Activated naive CD8-positive, alpha-beta T cell treated with anti-CD3 and anti-CD28 coated beads, Interleukin-2, amount 10 ng/mL, durations not matched to agents 7 days and 5 days (primary cell): ENCODE measurements around the gene HTRA3. TPM values are rescaled to one million over a fixed set of nuclear protein-coding genes. Genes with fewer than 3 reads are reported as not detected.

Experiments
- ATAC-seq: fragments of 150-1000 bp; cut with Tn5 transposase; one replicate; pipeline ENCODE4 v1.10.0; 2021; ENCODE audit warnings: low read depth, moderate library complexity
- POLR2A ChIA-PET: fragments of 350-600 bp; sonication (Branson Sonifier 250); formaldehyde crosslinking; loops from one replicate; lab custom pipeline; 2021; ENCODE audit warnings: antibody characterized with exemption; lab: Charles Lee
- DNase-seq: peaks from one replicate; pipeline ENCODE4 v3.0.0; 2021
- H3K27ac Mint-ChIP-seq: one replicate; pipeline ENCODE4 v1.8.0; 2022; ENCODE audit warnings: mild to moderate bottlenecking, mixed read lengths
- H3K27me3 Mint-ChIP-seq: one replicate; pipeline ENCODE4 v1.8.0; 2022; ENCODE audit warnings: mild to moderate bottlenecking, moderate library complexity, mixed read lengths
- H3K36me3 Mint-ChIP-seq: one replicate; pipeline ENCODE4 v1.8.0; 2021; ENCODE audit warnings: mild to moderate bottlenecking, mixed read lengths
- H3K4me1 Mint-ChIP-seq: one replicate; pipeline ENCODE4 v1.8.0; 2021; ENCODE audit warnings: mixed read lengths
- H3K4me3 Mint-ChIP-seq: one replicate; pipeline ENCODE4 v1.8.0; 2022; ENCODE audit warnings: mild to moderate bottlenecking, moderate library complexity, mixed read lengths
- H3K9me3 Mint-ChIP-seq: one replicate; pipeline ENCODE4 v1.8.0; 2021; ENCODE audit warnings: mixed read lengths
- total RNA-seq, 2 experiments: library from RNA; stranded (reverse); gene quantifications; one replicate each; pipeline ENCODE4 v1.2.3, GENCODE V29; 2021

Gene HTRA3
- total RNA-seq, 2 experiments from 2014 or later, result not detected

DNA sequence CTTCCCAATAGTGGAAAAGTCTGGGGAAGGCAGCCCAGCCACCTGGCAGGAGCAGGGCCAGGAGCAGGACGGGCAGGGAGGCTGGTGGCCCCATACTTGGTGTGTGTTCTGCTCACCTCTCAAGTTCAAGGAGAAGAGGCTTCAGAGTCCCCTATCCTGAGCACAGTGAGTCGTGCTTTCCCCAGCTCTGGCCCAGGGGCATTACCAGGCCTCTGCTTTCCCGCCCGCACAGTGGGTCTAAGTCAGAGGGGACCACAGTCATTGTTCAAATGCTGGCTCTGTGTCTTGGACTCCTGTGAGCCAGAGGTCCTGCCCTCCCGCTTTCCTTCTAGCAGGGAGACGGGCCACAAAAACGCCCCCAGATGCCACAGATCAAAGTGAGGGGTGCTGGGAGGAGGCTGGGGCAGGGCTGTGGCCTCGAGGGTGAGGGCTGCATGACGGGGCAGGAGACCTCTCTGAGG is 27.6 kb downstream of the HTRA3 start:
- H3K9me3 Mint-ChIP-seq, result peaks cover 7% of the 10 kb centered on the region
- ATAC-seq, result no peak
- H3K27me3 Mint-ChIP-seq, result peaks cover 7% of the 10 kb centered on the region
- no peaks in the 10 kb centered on the region for H3K4me1 Mint-ChIP-seq
- no peak overlapping the region for H3K4me3 Mint-ChIP-seq
- no peaks in the 10 kb centered on the region for H3K36me3 Mint-ChIP-seq
- no peak overlapping the region for H3K27ac Mint-ChIP-seq
- DNase-seq, result no peak
- POLR2A ChIA-PET, result no interaction called here

- H3K27me3 Mint-ChIP-seq, result peaks cover 7% of the 10 kb centered on the region
- H3K4me1 Mint-ChIP-seq, result no peaks in the 10 kb centered on the region
- no peak overlapping the region for H3K27ac Mint-ChIP-seq
- no peaks in the 10 kb centered on the region for H3K36me3 Mint-ChIP-seq
- no peak for ATAC-seq
- no peak for DNase-seq
- POLR2A ChIA-PET, result no interaction called here
- no peak overlapping the region for H3K4me3 Mint-ChIP-seq
- H3K9me3 Mint-ChIP-seq, result peaks cover 7% of the 10 kb centered on the region
Observed at GRCh38 chr4:8297691-8298485, 28.3 kb downstream of the HTRA3 start.

DNA sequence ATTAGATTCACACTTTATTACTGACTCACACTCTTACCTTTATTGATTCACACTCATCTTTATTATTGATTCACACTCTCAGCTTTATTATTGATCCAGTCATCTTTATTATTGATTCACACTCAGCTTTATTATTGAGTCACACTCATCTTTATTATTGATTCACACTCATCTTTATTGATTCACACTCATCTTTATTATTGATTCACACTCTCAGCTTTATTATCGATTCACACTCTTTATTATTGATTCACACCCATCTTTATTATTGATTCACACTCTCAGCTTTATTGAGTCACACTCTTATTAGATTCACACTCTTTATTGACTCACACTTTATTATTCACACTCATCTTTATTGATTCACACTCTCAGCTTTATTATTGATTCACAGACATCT is 31.3 kb downstream of the HTRA3 start:
- Mint-ChIP-seq H3K4me3 (no peak overlapping the region), H3K9me3 (peaks cover 3% of the 10 kb centered on the region), H3K27me3 (peaks cover 7% of the 10 kb centered on the region), H3K4me1 (no peaks in the 10 kb centered on the region), H3K36me3 (no peaks in the 10 kb centered on the region), H3K27ac (no peak overlapping the region)
- POLR2A ChIA-PET, result no interaction called here
- DNase-seq (no peak), ATAC-seq (no peak)

DNA sequence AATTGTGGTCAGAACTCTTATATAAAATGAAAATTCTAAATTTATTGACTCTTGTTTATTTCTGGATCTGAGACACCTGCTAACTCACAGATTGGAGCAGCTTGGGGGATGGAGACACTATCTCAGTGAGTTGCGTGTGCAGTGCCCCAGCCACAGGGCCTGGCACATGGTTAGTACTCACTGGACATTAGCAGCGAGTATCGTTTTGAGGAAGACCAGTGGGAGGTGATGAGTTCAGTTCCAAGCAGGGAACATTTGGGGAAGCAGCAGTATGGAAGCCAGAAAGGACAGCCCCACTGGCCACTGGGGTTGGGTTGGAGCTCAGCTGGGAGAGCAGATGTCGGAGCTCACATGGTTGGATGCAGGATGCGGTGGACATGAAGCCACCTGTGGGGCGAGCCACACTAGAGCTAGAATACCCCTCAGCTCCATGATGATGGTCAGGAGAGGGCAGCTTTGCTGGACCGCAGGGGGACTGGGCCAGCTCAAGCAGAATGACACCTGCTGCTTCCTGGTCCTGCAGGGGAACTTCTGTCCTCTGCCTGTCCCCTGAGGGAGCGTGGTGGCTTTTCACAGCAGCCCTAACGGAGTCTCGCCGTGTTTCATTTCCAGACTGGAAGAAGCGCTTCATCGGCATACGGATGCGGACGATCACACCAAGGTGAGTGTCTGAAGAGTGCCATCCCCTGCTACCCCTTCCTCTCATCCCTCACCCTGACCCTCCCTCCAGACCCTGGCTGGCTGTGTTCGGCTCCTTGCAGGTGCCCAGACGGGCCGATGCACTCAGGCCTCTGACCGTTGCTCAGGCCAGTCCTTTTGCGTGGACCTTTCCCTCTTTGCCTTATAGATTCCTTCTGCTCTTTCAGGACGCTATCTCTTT is 32.5 kb downstream of the HTRA3 start:
- peaks cover 3% of the 10 kb centered on the region for H3K9me3 Mint-ChIP-seq
- ATAC-seq, result no peak
- no peak overlapping the region for H3K4me3 Mint-ChIP-seq

GRCh38 chr4:8303081-8303480 is 33.5 kb downstream of the HTRA3 start:
- Mint-ChIP-seq H3K36me3 (no peaks in the 10 kb centered on the region), H3K27me3 (peaks cover 7% of the 10 kb centered on the region), H3K4me3 (no peak overlapping the region), H3K27ac (no peak overlapping the region), H3K9me3 (peaks cover 3% of the 10 kb centered on the region), H3K4me1 (no peaks in the 10 kb centered on the region)
- no peak for DNase-seq
- no peak for ATAC-seq
- POLR2A ChIA-PET, result no interaction called here

More for the DNA sequence above, 32.5 kb downstream of the HTRA3 start:
- POLR2A ChIA-PET, result no interaction called here
- no peaks in the 10 kb centered on the region for H3K4me1 Mint-ChIP-seq
- H3K36me3 Mint-ChIP-seq, result no peaks in the 10 kb centered on the region
- H3K27me3 Mint-ChIP-seq, result peaks cover 7% of the 10 kb centered on the region
- DNase-seq, result peak; percentile 11
- no peak overlapping the region for H3K27ac Mint-ChIP-seq

DNA sequence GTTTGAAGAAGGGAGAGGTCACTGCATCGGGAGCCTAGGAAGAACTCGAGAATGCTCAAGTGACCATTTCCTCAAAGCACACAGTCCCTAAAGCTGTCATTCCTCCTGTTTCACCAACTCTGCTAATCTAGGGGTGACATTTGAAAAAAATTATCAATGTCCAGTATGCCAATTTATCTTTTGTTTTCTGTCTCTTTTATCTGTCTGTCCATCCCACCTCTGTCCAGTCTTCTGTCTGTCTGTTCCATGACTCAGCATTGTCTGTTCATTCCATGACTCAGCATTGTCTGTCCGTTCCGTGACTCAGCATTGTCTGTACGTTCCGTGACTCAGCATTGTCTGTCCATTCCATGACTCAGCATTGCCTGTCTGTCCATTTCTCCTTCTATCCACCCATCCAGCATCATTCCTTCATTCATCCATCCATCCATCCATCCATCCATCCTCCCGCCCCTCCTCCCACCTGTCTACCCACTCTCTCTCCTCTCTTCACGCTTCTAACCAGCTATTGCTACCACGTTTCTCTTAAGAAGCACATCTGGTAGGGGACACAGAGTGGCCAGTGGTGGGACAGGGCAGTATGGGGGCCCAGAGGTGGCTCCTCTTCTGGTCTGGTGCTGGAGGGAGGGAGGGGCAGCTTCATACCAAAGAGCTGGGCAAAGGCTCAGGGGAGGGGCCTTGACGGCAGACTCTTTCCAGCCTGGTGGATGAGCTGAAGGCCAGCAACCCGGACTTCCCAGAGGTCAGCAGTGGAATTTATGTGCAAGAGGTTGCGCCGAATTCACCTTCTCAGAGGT is 34.1 kb downstream of the HTRA3 start:
- Mint-ChIP-seq H3K4me3 (no peak overlapping the region), H3K27ac (peak overlapping the region; percentile 7), H3K4me1 (no peaks in the 10 kb centered on the region), H3K9me3 (peaks cover 3% of the 10 kb centered on the region), H3K36me3 (no peaks in the 10 kb centered on the region), H3K27me3 (peaks cover 7% of the 10 kb centered on the region)
- POLR2A ChIA-PET, result no interaction called here
- DNase-seq, result peak; percentile 3
- ATAC-seq, result no peak

GRCh38 chr4:8304827-8305695 is 35.5 kb downstream of the HTRA3 start:
- POLR2A ChIA-PET, result no interaction called here
- H3K9me3 Mint-ChIP-seq, result peaks cover 3% of the 10 kb centered on the region
- H3K4me3 Mint-ChIP-seq, result no peak overlapping the region
- H3K27me3 Mint-ChIP-seq, result peaks cover 4% of the 10 kb centered on the region
- peak; percentile 14 for DNase-seq
- H3K27ac Mint-ChIP-seq, result no peak overlapping the region
- no peaks in the 10 kb centered on the region for H3K4me1 Mint-ChIP-seq
- no peak for ATAC-seq
- H3K36me3 Mint-ChIP-seq, result no peaks in the 10 kb centered on the region

- Mint-ChIP-seq H3K36me3 (no peaks in the 10 kb centered on the region), H3K9me3 (no peaks in the 10 kb centered on the region), H3K27ac (no peak overlapping the region), H3K4me3 (no peak overlapping the region), H3K4me1 (no peaks in the 10 kb centered on the region), H3K27me3 (no peaks in the 10 kb centered on the region)
- POLR2A ChIA-PET, result no interaction called here
- DNase-seq (peak; percentile 7), ATAC-seq (no peak)
Observed at GRCh38 chr4:8305851-8306471, 36.4 kb downstream of the HTRA3 start.

DNA sequence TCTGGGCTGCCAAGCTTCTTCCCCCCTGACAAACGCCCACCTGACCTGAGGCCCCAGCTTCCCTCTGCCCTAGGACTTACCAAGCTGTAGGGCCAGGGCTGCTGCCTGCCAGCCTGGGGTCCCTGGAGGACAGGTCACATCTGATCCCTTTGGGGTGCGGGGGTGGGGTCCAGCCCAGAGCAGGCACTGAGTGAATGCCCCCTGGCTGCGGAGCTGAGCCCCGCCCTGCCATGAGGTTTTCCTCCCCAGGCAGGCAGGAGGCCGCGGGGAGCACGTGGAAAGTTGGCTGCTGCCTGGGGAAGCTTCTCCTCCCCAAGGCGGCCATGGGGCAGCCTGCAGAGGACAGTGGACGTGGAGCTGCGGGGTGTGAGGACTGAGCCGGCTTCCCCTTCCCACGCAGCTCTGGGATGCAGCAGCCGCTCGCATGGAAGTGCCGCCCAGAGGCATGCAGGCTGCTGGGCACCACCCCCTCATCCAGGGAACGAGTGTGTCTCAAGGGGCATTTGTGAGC is 37.0 kb downstream of the HTRA3 start:
- Mint-ChIP-seq H3K4me3 (no peak overlapping the region), H3K9me3 (no peaks in the 10 kb centered on the region), H3K4me1 (no peaks in the 10 kb centered on the region), H3K27ac (no peak overlapping the region), H3K36me3 (no peaks in the 10 kb centered on the region), H3K27me3 (no peaks in the 10 kb centered on the region)
- DNase-seq, result peak; percentile 14
- POLR2A ChIA-PET, result no interaction called here
- no peak for ATAC-seq

DNA sequence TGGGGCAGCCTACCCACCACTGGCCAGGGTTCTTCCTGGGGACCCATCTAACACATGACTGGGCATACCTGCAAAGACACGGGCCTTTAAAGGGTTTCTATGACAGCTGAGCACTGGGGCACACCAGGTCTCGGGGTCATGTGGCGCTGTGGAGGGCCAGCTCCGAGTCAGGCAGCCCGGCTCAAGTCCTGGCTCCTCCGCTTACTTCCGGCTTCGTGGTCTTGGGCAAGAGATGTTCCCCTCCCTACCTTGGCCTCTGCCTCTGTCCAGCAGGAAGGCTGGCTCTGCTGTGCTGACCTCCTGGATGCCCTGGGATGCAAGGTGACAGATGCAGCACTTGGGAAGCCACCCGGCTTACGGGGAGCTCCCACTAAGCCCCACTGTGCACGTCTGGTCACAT is 37.6 kb downstream of the HTRA3 start:
- Mint-ChIP-seq H3K9me3 (no peaks in the 10 kb centered on the region), H3K4me1 (no peaks in the 10 kb centered on the region), H3K27ac (no peak overlapping the region), H3K27me3 (no peaks in the 10 kb centered on the region), H3K4me3 (no peak overlapping the region), H3K36me3 (no peaks in the 10 kb centered on the region)
- DNase-seq, result peak; percentile 9
- POLR2A ChIA-PET, result no interaction called here
- ATAC-seq, result no peak

- Mint-ChIP-seq H3K4me3 (no peak overlapping the region), H3K4me1 (no peaks in the 10 kb centered on the region), H3K27ac (no peak overlapping the region), H3K9me3 (no peaks in the 10 kb centered on the region), H3K36me3 (no peaks in the 10 kb centered on the region), H3K27me3 (peaks cover under 1% of the 10 kb centered on the region)
- ATAC-seq (no peak), DNase-seq (peak; percentile 8)
- POLR2A ChIA-PET, result no interaction called here
Observed at GRCh38 chr4:8307714-8308113, 38.2 kb downstream of the HTRA3 start.

GRCh38 chr4:8308144-8308543 is 38.6 kb downstream of the HTRA3 start:
- POLR2A ChIA-PET, result no interaction called here
- H3K36me3 Mint-ChIP-seq, result no peaks in the 10 kb centered on the region
- H3K27ac Mint-ChIP-seq, result no peak overlapping the region
- DNase-seq (peak; percentile 13), ATAC-seq (no peak)
- H3K4me3 Mint-ChIP-seq, result no peak overlapping the region
- no peaks in the 10 kb centered on the region for H3K4me1 Mint-ChIP-seq
- H3K9me3 Mint-ChIP-seq, result no peaks in the 10 kb centered on the region
- peaks cover 4% of the 10 kb centered on the region for H3K27me3 Mint-ChIP-seq
